ENCODE data around the gene SSBP2.

GRCh38 chr5:81524015-81524414 lies 226.9 kb downstream of the SSBP2 start:
- TF ChIP-seq, protein P1, sequence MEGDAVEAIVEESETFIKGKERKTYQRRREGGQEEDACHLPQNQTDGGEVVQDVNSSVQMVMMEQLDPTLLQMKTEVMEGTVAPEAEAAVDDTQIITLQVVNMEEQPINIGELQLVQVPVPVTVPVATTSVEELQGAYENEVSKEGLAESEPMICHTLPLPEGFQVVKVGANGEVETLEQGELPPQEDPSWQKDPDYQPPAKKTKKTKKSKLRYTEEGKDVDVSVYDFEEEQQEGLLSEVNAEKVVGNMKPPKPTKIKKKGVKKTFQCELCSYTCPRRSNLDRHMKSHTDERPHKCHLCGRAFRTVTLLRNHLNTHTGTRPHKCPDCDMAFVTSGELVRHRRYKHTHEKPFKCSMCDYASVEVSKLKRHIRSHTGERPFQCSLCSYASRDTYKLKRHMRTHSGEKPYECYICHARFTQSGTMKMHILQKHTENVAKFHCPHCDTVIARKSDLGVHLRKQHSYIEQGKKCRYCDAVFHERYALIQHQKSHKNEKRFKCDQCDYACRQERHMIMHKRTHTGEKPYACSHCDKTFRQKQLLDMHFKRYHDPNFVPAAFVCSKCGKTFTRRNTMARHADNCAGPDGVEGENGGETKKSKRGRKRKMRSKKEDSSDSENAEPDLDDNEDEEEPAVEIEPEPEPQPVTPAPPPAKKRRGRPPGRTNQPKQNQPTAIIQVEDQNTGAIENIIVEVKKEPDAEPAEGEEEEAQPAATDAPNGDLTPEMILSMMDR (IDR thresholded peaks at IDR 0.05): no peak
- no peak for TF ChIP-seq POLR2AphosphoS5 (IDR thresholded peaks at IDR 0.05)
